T-helper 22 cell (primary cell): Measurements from ENCODE around the gene HS3ST2.

Experiments
- DNase-seq: peaks from one replicate; pipeline ENCODE4 v3.0.0-alpha.2; 2020; ENCODE audit warnings: low read depth

HS3ST2 gene

GRCh38 chr16:22813948-22814710 is at the start of gene HS3ST2:
TSS of gene HS3ST2 (plus strand) at chr16:22814162. CDS start at chr16:22814611, 449 bp downstream.
- no peak for DNase-seq

GRCh38 chr16:22764662-22765327 is 49.2 kb upstream of the HS3ST2 start:
- DNase-seq, result no peak

GRCh38 chr16:22765479-22765878 is 48.5 kb upstream of the HS3ST2 start:
- DNase-seq, result no peak

GRCh38 chr16:22770866-22771265 is 43.1 kb upstream of the HS3ST2 start:
- DNase-seq, result no peak

- DNase-seq, result no peak
Observed at GRCh38 chr16:22771551-22771950, 42.4 kb upstream of the HS3ST2 start.

GRCh38 chr16:22775220-22775922 is 38.6 kb upstream of the HS3ST2 start:
- no peak for DNase-seq

GRCh38 chr16:22781480-22781879 is 32.5 kb upstream of the HS3ST2 start:
- DNase-seq, result no peak

- no peak for DNase-seq
Observed at GRCh38 chr16:22782314-22782713, 31.6 kb upstream of the HS3ST2 start.

- no peak for DNase-seq
Observed at GRCh38 chr16:22784690-22785214, 29.2 kb upstream of the HS3ST2 start.

GRCh38 chr16:22785552-22785951 is 28.4 kb upstream of the HS3ST2 start:
- DNase-seq, result no peak

- DNase-seq, result no peak
Observed at GRCh38 chr16:22786284-22786683, 27.7 kb upstream of the HS3ST2 start.

GRCh38 chr16:22786691-22787090 is 27.3 kb upstream of the HS3ST2 start:
- no peak for DNase-seq

GRCh38 chr16:22787466-22788192 is 26.3 kb upstream of the HS3ST2 start:
- DNase-seq, result no peak

- no peak for DNase-seq
Observed at GRCh38 chr16:22788193-22788530, 25.8 kb upstream of the HS3ST2 start.

GRCh38 chr16:22789281-22789945 is 24.5 kb upstream of the HS3ST2 start:
- DNase-seq, result no peak

- DNase-seq, result no peak
Observed at GRCh38 chr16:22797551-22797950, 16.4 kb upstream of the HS3ST2 start.

- DNase-seq, result no peak
Observed at GRCh38 chr16:22799113-22799512, 14.8 kb upstream of the HS3ST2 start.

GRCh38 chr16:22804893-22805292 is 9.1 kb upstream of the HS3ST2 start:
- no peak for DNase-seq

- DNase-seq, result no peak
Observed at GRCh38 chr16:22805326-22805725, 8.6 kb upstream of the HS3ST2 start.

GRCh38 chr16:22806811-22807210 is 7.2 kb upstream of the HS3ST2 start:
- DNase-seq, result no peak

GRCh38 chr16:22810226-22810625 is 3.7 kb upstream of the HS3ST2 start:
- DNase-seq, result no peak
